Measurements from ENCODE around the gene ANAPC7.
"Not testable (repeated sequence)": the region's sequence is repeated elsewhere in the genome, so short reads cannot be mapped to it uniquely, and the experiment has no call there.

The ANAPC7 gene

GRCh38 chr12:110373962-110374611, 29.4 kb downstream of the ANAPC7 start:
- DNase-seq, result no peak

- no peak for DNase-seq
Observed at GRCh38 chr12:110373425-110373824, 30.1 kb downstream of the ANAPC7 start.

DNA sequence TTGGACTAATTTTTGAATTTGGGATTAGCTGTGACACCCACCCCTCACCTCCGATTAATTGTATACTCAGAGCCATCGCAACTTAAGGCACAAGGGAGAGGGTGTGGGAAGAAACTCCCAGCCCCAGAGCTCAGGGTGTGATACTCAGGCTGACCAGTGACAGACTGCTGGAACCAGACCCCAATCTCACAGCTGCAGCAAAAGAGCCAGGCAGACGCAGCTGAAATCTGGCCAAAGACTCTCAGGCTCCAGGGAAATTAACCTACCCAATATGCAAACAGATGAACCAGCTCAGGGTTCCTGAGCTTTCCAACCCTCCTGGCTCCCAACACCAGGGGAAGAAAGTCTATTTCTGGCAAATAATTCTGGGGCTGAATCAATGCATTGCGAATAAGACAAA, 30.5 kb downstream of the ANAPC7 start:
- no peak for DNase-seq

DNA sequence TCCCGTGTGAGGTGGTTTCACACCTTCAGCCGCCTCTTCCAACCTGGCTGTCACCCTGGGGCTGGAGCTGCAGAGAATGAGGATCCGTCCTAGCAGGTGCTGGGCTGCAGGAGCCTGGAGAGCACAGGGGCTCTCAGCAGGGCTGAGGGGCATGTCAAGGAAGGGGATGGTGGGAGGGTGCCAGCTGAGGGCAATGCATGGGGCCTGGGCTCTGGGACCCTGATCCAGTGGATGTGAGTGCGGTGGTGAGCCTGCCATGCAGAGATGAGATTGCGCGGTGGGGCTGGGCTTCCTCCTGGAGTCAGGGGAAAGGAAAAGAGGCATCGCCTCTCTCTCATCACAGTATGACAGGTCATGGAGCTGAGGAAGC, 31.5 kb downstream of the ANAPC7 start:
- DNase-seq, result no peak

- no peak for DNase-seq
Observed at GRCh38 chr12:110371408-110372055, 32.0 kb downstream of the ANAPC7 start.

GRCh38 chr12:110370732-110371231, 32.7 kb downstream of the ANAPC7 start:
- DNase-seq, result no peak

DNA sequence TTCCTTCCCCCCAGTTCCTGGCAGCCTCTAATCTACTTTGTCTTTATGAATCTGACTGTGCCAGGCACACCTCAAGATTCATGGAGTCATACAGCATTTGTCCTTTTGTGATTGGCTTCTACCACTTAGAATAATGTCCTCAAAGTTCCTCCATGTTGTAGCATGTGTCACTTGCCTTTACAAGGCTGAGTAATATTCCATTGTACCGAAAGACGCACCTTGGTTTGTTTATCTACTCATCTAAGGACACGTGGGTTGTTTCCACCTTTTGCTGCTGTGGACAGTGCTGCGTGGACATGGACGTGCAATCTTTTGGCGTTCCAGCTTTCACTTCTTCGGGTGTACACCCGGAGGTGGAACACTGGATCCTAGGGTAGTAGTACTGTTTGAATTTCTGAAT, 33.5 kb downstream of the ANAPC7 start:
- no peak for DNase-seq

DNA sequence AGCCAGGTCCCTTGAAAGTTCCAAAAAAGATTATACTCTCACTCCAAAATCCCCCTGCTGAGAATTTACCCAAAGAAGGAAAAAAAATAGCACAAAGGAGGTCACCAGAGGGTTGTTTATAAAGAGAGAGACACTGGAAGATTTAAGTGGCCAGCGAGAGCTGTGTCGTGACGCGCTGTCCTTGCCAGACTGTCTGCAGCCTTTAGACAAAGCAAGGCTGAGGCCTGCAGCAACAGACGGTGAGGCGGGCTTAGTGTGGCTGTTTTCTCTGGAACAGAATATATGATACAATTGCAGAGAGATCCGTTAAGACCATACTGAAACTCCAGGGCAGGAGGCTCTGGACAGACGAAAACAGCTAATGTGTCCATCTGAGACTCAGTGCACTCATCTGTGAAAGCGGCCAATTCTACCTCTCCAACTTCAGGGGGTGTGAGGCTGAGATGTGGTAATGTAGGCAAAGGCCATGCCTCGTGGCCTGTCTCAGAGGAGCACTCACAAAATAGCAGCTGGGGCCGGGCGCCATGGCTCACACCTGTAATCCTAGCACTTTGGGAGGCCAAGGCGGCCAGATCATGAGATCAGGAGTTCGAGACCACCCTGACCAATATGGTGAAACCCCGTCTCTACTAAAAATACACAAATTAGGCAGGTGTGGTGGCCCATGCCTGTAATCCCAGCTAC, 36.2 kb downstream of the ANAPC7 start:
- DNase-seq, result no peak

DNA sequence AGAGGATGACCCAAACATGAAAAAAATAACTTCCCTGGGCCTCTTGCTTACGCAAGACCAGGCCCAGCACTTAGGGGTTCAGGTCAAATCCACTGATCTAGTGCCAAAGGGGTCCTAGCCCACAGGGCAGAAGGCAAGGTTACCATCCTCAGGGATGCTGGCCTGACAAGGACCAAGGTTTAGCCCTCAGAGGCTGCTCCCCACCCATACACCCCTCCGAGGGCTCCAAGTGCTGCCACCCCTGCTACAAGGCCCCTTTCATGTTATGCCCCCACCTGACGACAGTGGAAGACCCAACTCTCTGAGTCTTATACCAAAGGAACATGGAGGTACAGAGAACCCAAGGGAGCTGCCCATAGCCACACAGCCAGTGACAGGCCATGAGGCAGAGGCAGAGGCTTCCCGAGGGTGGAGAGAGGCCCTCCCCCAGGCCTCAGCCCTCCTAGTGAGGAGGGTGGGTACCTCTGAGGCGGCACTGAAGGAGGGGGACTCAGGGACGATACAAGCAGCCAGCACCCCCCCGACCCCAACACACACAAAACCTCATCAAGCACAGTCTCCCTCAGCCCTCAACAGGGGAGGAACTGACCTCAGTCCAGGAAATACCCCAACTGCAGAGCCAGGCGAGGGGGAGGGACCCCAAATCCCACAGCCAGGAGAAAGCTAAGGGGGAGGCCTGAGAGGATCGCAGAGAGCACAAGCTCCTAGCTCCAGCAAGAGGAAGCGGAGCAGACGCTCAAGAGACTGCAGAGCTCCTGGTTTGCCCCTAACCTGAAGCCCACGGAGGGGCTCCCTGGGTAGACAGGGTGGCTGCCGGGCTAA, 37.0 kb downstream of the ANAPC7 start:
- DNase-seq, result no peak

DNA sequence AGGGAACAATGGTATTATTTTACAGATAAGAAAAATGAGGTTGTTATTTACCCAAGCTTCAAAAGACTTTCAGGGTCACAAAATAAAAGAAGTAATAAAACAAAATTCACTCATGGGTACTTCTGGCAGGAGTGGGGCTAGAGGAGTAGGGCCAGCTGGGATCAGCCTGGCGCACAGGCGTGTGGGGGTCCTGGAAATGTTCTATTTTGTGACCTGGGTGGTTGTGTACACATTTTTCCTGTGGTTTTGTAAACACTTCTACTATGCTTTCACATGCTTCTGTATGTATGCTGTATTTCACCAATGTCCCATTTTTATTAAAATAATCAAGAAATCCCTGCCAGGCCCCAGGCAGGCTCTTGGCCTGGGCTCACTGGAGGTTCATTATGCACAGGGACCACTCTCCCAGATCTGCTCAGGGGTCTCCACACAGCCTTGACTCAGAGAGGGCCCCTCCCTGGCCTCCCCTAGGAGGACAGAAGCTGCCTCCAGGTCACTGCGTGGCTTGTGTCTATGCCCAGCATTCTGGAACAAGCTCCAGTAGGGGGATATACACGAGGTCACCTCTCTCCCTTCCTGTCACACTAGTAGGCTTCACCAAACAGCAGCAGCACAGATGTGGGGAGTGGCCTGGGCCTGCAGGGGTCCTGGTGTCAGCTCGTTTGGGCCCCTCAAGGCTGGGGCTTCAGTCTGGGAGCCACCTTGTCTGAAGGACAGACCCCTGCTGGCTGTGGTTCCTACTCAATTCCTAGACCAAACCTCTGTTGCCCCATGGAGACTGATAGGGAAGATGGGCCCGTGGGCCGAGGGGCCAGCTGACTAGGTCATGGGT, 37.8 kb downstream of the ANAPC7 start:
- no peak for DNase-seq

- DNase-seq, result no peak
Observed at GRCh38 chr12:110361216-110361615, 42.3 kb downstream of the ANAPC7 start.

DNA sequence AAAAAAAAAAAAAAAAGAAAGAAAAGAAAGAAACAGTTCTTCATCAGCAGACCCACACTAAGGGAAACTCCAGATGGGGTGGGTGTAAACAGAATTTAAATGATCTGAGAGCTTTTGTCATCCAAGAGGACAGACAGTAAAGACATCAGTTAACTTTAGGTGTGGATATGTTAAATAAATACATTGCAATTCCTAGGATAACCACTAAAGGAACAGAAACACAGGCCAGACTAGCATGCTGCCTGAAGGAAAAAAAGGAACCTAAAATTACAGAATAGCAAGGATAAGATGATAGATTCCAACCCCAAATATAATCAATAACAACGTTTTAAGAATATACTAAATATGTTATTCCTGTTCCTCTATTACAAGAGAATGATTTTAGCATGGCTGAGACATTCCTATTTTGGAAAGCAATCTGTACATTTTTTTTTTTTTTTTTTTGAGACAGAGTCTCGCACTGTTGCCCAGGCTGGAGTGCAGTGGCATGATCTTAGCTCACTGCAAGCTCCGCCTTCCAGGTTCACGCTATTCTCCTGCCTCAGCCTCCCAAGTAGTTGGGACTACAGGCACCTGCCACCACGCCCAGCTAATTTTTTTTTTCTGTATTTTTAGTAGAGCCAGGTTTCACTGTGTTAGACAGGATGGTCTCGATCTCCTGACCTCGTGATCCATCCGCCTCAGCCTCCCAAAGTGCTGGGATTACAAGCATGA, 45.0 kb downstream of the ANAPC7 start:
- DNase-seq, result not testable (repeated sequence)

GRCh38 chr12:110355073-110355472, 48.4 kb downstream of the ANAPC7 start:
- no peak for DNase-seq

- DNase-seq, result no peak
Observed at GRCh38 chr12:110354172-110354780, 49.2 kb downstream of the ANAPC7 start.

DNA sequence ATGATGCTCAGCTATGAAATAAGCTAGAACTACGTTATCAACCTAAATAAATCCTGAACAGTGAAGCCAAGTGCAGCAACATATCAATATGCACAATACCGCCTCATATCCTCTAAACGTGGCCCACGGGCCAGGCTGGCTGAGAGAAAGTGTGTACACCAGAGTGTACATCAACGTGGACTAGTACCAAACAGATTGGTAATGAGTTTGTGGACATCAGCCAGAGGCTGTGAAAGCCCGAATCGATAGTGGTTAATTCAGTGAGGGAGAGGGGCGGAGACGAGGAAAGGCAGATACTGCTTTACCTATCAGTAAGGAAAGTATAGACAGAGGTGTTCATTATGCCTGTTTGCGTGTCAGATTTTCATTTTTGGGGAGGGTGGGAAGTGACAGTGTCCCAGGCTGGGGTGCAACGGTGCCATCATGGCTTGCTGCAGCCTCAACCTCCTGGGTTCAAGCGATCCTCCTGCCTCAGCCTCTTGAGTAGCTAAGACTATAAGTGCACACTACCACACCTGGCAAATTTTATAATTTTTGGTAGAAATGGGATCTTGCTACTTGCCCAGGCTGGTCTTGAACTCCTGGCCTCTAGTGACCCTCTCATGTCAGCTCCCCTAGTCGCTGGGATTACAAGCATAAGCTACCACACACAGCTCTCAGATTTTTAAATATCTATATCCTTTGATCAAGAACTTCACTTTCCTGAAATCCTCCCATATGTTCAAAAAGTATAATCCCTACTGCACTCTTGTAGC, 50.1 kb downstream of the ANAPC7 start:
- DNase-seq, result no peak

DNA sequence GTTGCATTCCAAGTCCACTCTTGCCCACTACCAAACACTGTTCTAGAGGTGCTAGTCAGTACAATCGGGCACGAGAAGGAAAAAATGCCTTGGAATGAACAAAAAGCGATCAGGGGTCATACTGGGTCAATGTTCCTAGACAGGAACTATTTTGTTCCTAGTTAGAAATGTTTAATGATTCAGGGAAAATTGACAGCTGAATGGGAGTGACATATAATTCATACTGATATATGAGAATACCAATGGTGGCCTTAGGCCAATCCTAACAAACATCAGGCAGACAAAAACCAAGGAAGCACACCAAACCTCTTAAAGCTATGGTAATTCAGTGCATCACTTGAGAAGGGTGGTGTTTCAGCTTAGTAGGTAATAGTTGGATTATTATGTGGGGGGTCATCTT, 51.1 kb downstream of the ANAPC7 start:
- DNase-seq, result no peak

GRCh38 chr12:110351119-110351518, 52.4 kb downstream of the ANAPC7 start:
- DNase-seq, result no peak

GRCh38 chr12:110349514-110350151, 53.9 kb downstream of the ANAPC7 start:
- DNase-seq, result peak; percentile 48

- no peak for DNase-seq
Observed at GRCh38 chr12:110349096-110349495, 54.4 kb downstream of the ANAPC7 start.
